PC-9 (cell line): ENCODE measurements around the gene RDH13.
"Not testable (repeated sequence)": the region's sequence is repeated elsewhere in the genome, so short reads cannot be mapped to it uniquely, and the experiment has no call there.

Experiments
- EZH2 ChIP-seq: fragments of 200-600 bp; sonication (generic); IDR thresholded peaks from 2 replicates; pipeline ENCODE4 v1.8.0; 2017; ENCODE audit warnings: antibody characterized with exemption, low read depth
- TF ChIP-seq, protein P1 (sequence below): fragments of 200-600 bp; sonication (generic); conservative IDR thresholded peaks from 2 replicates; pipeline ENCODE4 v1.6.1; 2017; ENCODE audit warnings: mixed run types, antibody characterized with exemption, mild to moderate bottlenecking, moderate library complexity

DNA sequence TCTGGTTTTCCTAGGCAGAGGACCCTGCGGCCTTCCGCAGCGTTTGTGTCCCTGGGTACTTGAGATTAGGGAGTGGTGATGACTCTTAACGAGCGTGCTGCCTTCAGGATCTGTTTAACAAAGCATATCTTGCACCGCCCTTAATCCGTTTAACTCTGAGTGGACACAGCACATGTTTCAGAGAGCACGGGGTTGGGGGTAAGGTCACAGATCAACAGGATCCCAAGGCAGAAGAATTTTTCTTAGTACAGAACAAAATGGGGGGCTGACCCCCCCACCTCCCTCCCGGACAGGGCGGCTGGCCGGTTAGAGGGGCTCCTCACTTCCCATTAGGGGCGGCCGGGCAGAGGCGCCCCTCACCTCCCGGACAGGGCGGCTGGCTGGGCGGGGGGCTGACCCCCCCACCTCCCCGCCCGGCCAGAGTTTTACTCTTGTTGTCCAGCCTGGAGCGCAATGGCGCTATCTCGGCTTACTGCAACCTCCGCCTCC, 64.2 kb downstream of the RDH13 start:
- TF ChIP-seq, protein P1, sequence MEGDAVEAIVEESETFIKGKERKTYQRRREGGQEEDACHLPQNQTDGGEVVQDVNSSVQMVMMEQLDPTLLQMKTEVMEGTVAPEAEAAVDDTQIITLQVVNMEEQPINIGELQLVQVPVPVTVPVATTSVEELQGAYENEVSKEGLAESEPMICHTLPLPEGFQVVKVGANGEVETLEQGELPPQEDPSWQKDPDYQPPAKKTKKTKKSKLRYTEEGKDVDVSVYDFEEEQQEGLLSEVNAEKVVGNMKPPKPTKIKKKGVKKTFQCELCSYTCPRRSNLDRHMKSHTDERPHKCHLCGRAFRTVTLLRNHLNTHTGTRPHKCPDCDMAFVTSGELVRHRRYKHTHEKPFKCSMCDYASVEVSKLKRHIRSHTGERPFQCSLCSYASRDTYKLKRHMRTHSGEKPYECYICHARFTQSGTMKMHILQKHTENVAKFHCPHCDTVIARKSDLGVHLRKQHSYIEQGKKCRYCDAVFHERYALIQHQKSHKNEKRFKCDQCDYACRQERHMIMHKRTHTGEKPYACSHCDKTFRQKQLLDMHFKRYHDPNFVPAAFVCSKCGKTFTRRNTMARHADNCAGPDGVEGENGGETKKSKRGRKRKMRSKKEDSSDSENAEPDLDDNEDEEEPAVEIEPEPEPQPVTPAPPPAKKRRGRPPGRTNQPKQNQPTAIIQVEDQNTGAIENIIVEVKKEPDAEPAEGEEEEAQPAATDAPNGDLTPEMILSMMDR = not testable (repeated sequence)
- TF ChIP-seq EZH2 = not testable (repeated sequence)
